ENCODE results near the gene ABCG4. TPM values are rescaled to one million over a fixed set of nuclear protein-coding genes. Genes with fewer than 3 reads are reported as not detected.

The ABCG4 gene
- total and polyA plus RNA-seq, 2 of the 8 experiments (the other 6 are each of a cell fraction or from before 2014, with no cell fraction given) = 1.8 to 2.3 TPM

GRCh38 chr11:119158467-119158866, 9.6 kb downstream of the ABCG4 start:
- Histone ChIP-seq H3K4ac (replicated peaks; ENCODE audit: insufficient read length, low read depth, low read length) (no peak overlapping the region), H2BK120ac (replicated peaks; ENCODE audit: low read depth, low read length) (no peak overlapping the region), H3K18ac (ENCODE audit: extremely low read depth, low read length) (no peak overlapping the region), H3K14ac (ENCODE audit: insufficient read length) (no peak overlapping the region), H3K56ac (replicated peaks; ENCODE audit: insufficient read length, low read depth, low read length) (no peak overlapping the region), H3K9me3 (ENCODE audit: insufficient read depth in 2 of 2, low read depth in 1 of 2, low read length in 1 of 2) (no peaks in the 10 kb centered on the region), H3K23me2 (ENCODE audit: low read depth, low read length) (no peaks in the 10 kb centered on the region), H4K91ac (replicated peaks; ENCODE audit: insufficient read length, low read length) (peak overlapping the region; percentile 53), H3K4me2 (ENCODE audit: insufficient read depth in 1 of 2, low read depth in 2 of 2, low read length in 2 of 2) (no peak overlapping the region), H3K36me3 (ENCODE audit: control insufficient read depth in 2 of 4, insufficient read depth in 4 of 4, low read length in 3 of 4) (no peaks in the 10 kb centered on the region), H3K9ac (replicated peaks in 1 of 4; ENCODE audit: extremely low read depth in 1 of 4, low read depth in 3 of 4, low read length in 3 of 4) (no peak overlapping the region), H4K20me1 (replicated peaks in 1 of 2; ENCODE audit: control insufficient read depth in 1 of 2, insufficient read depth in 2 of 2, low read length in 2 of 2) (no peaks in the 10 kb centered on the region), H2BK5ac (ENCODE audit: low read depth, low read length) (no peak overlapping the region), H3K23ac (ENCODE audit: insufficient read length) (no peak overlapping the region), H2BK20ac (ENCODE audit: low read length) (no peak overlapping the region), H3K27ac (ENCODE audit: low read depth, low read length) (no peak overlapping the region), H2BK12ac (ENCODE audit: low read depth, low read length) (no peak overlapping the region), H3K4me3 (ENCODE audit: extremely low read depth in 1 of 4, insufficient read depth in 2 of 4, low read depth in 3 of 4, low read length in 4 of 4) (no peak overlapping the region), H4K8ac (ENCODE audit: extremely low read depth, insufficient read depth, low read length) (no peak overlapping the region), H3K79me2 (ENCODE audit: control insufficient read depth in 1 of 2, insufficient read depth in 2 of 2, low read length in 2 of 2) (no peaks in the 10 kb centered on the region), H2AFZ (ENCODE audit: low read length) (no peak overlapping the region), H3K27me3 (replicated peaks in 1 of 4; ENCODE audit: control insufficient read depth in 3 of 4, extremely low read depth in 1 of 4, insufficient read depth in 3 of 4, low read length in 3 of 4) (no peaks in the 10 kb centered on the region; a peak in 2 of 7 replicates), H2BK15ac (ENCODE audit: low read length) (no peak overlapping the region), H4K5ac (ENCODE audit: insufficient read length, low read depth, low read length) (no peak overlapping the region), H3K4me1 (replicated peaks in 1 of 4; ENCODE audit: control insufficient read depth in 3 of 4, insufficient read depth in 4 of 4, low read length in 3 of 4) (peaks cover 0 to 5% (median 2%) of the 10 kb centered on the region in 4 experiments; a peak in 4 of 7 replicates), H3K79me1 (ENCODE audit: low read depth, low read length) (no peaks in the 10 kb centered on the region), H2AK5ac (ENCODE audit: low read depth, low read length) (no peak overlapping the region)
- ChIA-PET POLR2A (ENCODE audit: partially characterized antibody) (interaction anchor here (1.3 to 2.4 kb wide), 3 partner anchors 9 to 48 kb away, joined by 3 to 6 read pairs (median 5); partner anchors contain the start of genes ABCG4 and CBL), CTCF (ENCODE audit: partially characterized antibody) (interaction anchor here (1.7 to 23.6 kb wide), 5 partner anchors 15 to 166 kb away, joined by 3 to 389 read pairs (median 100); partner anchors contain the start of genes CBL, NHERF4 and NLRX1)
- WGBS, 2 experiments (ENCODE audit: extremely low coverage in 1 of 2, insufficient coverage in 1 of 2, insufficient read length in 1 of 2, insufficient replicate concordance in 2 of 2, low coverage in 1 of 2, low lambda C conversion rate in 2 of 2, missing lambda C conversion rate in 1 of 2) = 91% methylated on average over 13 of the region's 13 CpGs; no CpG with 5 or more reads in 1 of the 2 experiments
- TF ChIP-seq JUND (IDR thresholded peaks at IDR 0.05; ENCODE audit: low read length) (no peak), ATF2 (IDR thresholded peaks at IDR 0.05; ENCODE audit: low read length) (no peak), MAX (IDR thresholded peaks at IDR 0.05) (no peak), EZH2 (IDR thresholded peaks at IDR 0.05; ENCODE audit: low read depth, low read length, severe bottlenecking) (no peak), SIX5 (IDR thresholded peaks at IDR 0.05; ENCODE audit: low read depth, low read length) (no peak), KDM5A (IDR thresholded peaks at IDR 0.05; ENCODE audit: low read length) (no peak), NANOG (IDR thresholded peaks at IDR 0.05; ENCODE audit: insufficient read depth, low read depth, low read length, poor library complexity, severe bottlenecking) (no peak), CTCF (IDR thresholded peaks at IDR 0.05; ENCODE audit: control extremely low read depth in 1 of 3, insufficient read depth in 1 of 3, low read depth in 1 of 3, low read length in 3 of 3) (no peak)
- FAIRE-seq = no peak
- no peak for DNase-seq (ENCODE audit: low read depth in 1 of 2, low spot score in 2 of 2)

Measured in H1 (cell line).